ENCODE measurements around the gene TMEM59L.
A peak's percentile ranks its signal among the peaks of the same experiment; 100 is the strongest.
"Not testable (repeated sequence)": the region's sequence is repeated elsewhere in the genome, so short reads cannot be mapped to it uniquely, and the experiment has no call there.

The TMEM59L gene

DNA sequence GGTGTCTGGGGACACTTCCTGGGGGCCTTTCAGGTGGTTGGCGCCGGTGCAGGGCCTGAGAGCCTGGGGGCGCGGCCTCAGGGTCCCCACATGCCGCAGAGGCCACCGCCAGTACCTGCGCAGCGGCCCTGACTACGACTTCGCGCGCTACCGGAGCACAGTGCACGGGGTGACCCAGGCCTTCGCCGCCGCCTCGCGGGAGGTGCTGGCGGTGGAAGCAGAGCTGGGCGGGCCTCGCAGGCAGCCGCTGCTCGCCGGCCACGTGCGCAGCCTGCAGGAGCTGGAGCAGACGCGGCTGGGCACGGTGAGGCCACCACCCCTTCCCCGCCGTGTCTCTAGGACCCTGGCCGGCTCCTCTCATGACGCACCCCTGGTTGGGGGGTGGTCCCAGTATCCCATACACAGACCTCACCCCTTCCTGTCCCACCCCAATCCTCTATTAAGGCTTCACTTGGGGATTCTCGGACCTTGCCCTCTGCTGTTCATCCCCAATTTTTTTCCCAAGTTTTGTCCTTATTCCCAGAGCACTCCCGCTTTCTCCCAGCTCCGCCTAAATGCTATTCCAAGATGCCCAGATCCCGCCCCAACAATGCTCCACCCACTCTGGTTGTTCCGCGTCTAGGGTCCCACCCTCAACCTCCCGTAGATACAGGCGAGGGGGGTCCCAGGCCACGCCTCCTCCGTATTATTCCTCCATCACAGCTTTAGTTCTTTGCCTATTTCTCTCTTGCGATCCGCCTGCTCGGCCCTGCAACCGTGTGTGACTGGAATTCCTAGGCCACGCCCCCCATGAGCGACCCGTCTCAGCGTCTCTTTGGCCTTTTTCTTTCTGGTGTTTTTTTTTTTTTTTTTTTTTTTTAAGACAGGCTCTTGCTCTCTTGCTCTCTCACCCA is 23.0 kb upstream of the TMEM59L start:
- DNase-seq (ENCODE audit: low read depth) = peak; percentile 87
- H3K4me3 ChIP-seq (ENCODE audit: low read depth, low read length) = peak overlapping the region; percentile 75

DNA sequence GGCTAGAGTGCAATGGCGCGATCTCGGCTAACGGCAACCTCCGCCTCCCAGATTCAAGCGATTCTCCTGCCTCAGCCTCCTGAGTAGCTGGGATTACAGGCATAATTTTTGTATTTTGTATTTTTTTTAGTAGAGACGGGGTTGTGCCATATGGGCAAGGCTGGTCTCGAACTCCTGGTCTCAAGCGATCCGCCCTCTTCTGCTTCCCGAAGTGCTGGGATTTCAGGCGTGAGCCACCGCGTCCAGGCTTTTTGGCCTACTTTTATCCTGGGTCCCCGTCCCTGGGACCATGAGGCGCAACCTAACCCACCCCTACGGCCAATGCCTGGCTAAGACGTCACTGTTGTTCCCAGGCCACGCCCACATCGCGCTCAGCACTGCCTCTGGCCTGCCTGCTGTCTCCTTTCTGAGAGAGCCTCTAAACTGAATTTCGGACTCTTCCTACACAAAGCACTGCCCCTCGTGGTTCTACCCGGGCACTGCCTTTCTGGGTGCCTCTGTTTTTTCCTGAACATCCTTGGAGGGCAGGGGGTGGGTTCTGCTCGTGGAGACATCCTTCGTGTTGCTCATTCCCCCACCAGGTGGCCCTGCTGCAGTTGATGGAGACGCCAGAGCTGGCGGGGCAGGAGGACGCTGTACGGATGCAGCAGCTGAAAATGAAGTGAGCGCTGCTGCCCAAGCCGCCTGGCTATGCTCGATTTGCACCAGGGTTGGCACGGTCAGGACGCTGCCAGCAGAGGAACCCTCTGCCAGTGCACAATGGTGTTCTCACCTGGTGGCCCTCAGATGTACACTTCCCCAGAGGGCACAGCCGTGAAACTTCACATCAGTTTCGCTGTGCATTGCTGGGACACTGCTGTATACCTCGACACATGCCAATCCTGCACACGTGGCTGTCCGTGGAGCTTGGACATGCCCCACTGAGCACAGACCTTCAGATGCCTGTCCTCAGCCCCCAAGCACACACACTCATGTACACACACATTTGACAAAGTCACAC is 22.1 kb upstream of the TMEM59L start:
- TF ChIP-seq, protein P1, sequence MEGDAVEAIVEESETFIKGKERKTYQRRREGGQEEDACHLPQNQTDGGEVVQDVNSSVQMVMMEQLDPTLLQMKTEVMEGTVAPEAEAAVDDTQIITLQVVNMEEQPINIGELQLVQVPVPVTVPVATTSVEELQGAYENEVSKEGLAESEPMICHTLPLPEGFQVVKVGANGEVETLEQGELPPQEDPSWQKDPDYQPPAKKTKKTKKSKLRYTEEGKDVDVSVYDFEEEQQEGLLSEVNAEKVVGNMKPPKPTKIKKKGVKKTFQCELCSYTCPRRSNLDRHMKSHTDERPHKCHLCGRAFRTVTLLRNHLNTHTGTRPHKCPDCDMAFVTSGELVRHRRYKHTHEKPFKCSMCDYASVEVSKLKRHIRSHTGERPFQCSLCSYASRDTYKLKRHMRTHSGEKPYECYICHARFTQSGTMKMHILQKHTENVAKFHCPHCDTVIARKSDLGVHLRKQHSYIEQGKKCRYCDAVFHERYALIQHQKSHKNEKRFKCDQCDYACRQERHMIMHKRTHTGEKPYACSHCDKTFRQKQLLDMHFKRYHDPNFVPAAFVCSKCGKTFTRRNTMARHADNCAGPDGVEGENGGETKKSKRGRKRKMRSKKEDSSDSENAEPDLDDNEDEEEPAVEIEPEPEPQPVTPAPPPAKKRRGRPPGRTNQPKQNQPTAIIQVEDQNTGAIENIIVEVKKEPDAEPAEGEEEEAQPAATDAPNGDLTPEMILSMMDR (IDR thresholded peaks at IDR 0.05; ENCODE audit: insufficient read depth, low read depth, low read length, missing control alignments) = peak; percentile 16

More for the DNA sequence above, 23.0 kb upstream of the TMEM59L start:
- TF ChIP-seq, protein P1 (IDR thresholded peaks at IDR 0.05; ENCODE audit: insufficient read depth, low read depth, low read length, missing control alignments) = peak; percentile 14

DNA sequence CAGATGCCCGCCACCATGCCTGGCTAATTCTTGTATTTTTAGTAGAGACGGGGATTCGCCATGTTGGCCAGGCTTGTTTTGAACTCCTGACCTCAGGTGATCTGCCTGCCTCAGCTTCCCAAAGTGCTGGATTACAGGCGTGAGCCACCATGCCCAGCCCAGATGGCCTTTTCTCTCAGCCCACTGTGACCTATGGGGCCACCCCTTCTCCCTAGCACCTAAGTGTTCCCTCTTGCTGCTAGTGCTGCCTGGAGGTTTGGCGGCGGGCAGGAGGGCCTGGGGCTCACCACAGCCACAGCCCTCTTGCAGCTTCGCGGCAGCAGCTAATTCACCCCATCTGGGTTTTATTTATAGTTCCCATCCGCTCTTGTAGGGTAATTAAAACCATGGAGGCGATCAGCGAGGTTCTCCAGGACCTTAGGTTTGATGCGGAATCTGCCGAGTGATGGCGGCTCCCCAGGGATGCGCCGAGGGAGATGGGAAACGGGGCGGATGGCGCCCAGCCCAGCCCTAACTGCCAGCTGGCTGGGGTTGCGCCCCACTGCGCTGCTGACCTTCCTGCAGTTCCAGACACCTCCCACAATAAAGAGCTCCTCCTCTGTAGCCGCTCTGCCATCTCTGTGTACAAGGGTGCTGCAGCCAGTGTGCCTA is 20.8 kb upstream of the TMEM59L start:
- no peak overlapping the region for H3K4me3 ChIP-seq (ENCODE audit: low read depth, low read length)
- no peak for DNase-seq (ENCODE audit: low read depth)
- TF ChIP-seq, protein P1 (IDR thresholded peaks at IDR 0.05; ENCODE audit: insufficient read depth, low read depth, low read length, missing control alignments) = no peak

More for the DNA sequence above, 22.1 kb upstream of the TMEM59L start:
- peak; percentile 41 for DNase-seq (ENCODE audit: low read depth)
- H3K4me3 ChIP-seq (ENCODE audit: low read depth, low read length) = peak overlapping the region; percentile 75

DNA sequence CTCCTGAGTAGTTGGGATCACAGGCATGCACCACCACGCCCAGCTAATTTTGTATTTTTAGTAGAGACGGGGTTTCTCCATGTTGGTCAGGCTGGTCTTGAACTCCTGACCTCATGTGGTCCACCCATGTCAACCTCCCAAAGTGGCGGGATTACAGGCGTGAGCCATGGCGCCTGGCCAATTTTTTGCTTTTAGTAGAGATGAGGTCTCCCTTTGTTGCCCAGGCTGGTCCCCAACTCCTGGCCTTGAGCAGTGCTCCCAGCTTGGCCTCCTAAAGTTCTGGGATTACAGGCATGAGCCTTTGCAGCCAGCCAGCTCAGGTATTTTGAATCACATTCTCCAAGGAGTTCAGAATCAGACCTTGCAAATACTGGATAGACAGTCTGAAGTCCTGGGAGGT is 19.9 kb upstream of the TMEM59L start:
- not testable (repeated sequence) for H3K4me3 ChIP-seq (ENCODE audit: low read depth, low read length); DNase-seq (ENCODE audit: low read depth)

DNA sequence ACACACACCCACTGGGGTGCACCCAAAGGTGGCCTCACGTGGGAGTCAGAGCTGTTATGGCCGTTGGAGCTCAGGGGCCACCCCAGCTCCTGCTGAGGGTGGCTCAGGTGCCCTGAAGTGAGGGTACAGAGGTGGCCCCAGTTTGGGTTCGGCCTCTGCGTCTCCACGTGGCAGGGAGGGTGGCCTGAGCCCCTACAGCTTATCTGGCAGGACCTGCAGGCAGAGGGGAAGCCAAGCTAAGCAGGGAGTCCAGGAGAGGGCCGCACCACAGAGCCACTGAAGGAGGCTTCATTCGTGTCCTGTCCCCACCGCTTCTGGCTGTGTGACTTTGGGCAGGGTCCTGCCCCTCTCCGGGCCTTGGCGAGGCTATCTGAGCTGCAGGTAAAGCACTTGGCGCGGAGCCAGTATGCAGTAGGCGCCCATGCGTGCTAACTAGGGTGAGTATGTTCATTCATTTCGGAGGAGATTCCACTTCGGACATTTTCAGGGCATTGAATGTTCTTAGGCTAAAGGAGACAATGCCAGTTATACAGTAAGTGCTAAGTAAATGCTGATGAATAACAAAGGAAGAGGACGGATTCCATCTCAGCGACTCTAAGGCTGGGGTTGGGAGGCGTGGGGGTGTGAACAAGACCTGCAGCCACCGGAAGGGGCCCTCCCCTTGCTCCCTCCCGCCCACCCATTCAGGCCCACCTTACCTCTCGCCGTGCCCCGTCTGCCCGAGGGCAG is 19.1 kb upstream of the TMEM59L start:
- H3K4me3 ChIP-seq (ENCODE audit: low read depth, low read length) = peak overlapping the region; percentile 35; the same call in 1 of the 2 replicates
- DNase-seq (ENCODE audit: low read depth) = no peak
- TF ChIP-seq, protein P1 (IDR thresholded peaks at IDR 0.05; ENCODE audit: insufficient read depth, low read depth, low read length, missing control alignments) = no peak

DNA sequence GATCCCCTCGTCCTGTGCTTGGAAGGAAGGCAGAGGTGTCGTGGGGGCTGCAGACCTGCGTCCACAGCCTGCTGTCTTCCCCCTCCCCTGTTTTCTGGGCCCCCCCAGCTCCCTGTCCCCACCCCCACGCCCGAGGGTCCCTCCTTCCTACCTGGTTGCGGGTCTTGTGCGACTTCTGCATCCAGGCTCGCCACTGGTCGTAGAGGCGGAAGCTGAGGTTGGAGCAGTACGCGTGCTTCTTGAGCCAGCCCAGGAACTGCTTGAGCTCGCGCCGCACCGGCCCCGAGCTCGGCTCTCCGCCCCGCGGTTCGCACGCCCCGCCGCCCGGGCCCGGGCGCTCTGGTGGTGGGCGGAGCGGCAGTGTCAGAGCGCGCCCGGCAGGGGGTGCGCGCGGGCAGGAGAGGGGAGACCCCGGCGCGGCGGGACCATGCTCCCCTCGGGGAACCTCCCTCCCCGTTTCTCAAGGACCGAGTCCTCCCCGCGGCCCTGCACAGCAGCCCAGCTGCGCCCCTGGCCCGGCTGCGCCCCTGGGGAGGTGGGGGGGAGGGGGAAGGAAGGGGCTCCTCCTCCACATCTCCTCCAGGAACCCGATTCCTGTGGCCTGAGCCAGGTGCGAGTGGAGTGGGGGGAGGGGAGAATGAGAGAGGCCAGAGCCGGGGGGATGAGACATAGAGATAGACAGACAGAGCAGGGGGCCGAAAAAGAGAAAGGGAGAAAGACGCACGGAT is 18.4 kb upstream of the TMEM59L start:
- peak; percentile 76 for DNase-seq (ENCODE audit: low read depth)

More for the DNA sequence above, 18.4 kb upstream of the TMEM59L start:
- H3K4me3 ChIP-seq (ENCODE audit: low read depth, low read length) = peak overlapping the region; percentile 35
- TF ChIP-seq, protein P1 (IDR thresholded peaks at IDR 0.05; ENCODE audit: insufficient read depth, low read depth, low read length, missing control alignments) = peak; percentile 80
